SK-N-SH (cell line): ENCODE measurements around the gene ZNF446.

ENCODE experiments used
- EP300 ChIP-seq, 2 experiments: IDR thresholded peaks; 2 replicates each; pipeline versions ENCODE4 v1.4.0 to v1.6.1; 2012; ENCODE audit warnings: borderline replicate concordance in 1 of 2, low read depth in 1 of 2, low read length in 1 of 2
- EZH2phosphoT487 ChIP-seq: fragments of 200-600 bp; sonication (generic); IDR thresholded peaks from 2 replicates; pipeline ENCODE4 v1.6.1; 2017; ENCODE audit warnings: low read depth, mixed run types, mild to moderate bottlenecking, antibody characterized with exemption, moderate library complexity, borderline replicate concordance
- GABPA ChIP-seq: IDR thresholded peaks from 2 replicates; pipeline ENCODE4 v1.4.0; 2012; ENCODE audit warnings: low read depth, mild to moderate bottlenecking
- GATA2 ChIP-seq: sonication (generic); formaldehyde crosslinking; IDR thresholded peaks from 2 replicates; pipeline ENCODE4 v1.5.0; 2020; ENCODE audit warnings: mild to moderate bottlenecking, missing genetic modification reagents
- MAX ChIP-seq: IDR thresholded peaks from 2 replicates; pipeline ENCODE4 v1.4.0; 2012; ENCODE audit warnings: low read depth
- POLR2AphosphoS5 ChIP-seq: IDR thresholded peaks from 2 replicates; pipeline ENCODE4 v1.6.1; 2012; ENCODE audit warnings: low read depth, low read length
- RAD21 ChIP-seq: IDR thresholded peaks from 2 replicates; pipeline ENCODE4 v1.6.1; 2012; ENCODE audit warnings: mild to moderate bottlenecking, low read length
- SMC3 ChIP-seq: IDR thresholded peaks from 2 replicates; pipeline ENCODE4 v1.6.1; 2012; ENCODE audit warnings: low read depth, low read length, improper control_type of control experiment
- TCF12 ChIP-seq: IDR thresholded peaks from 2 replicates; pipeline ENCODE4 v1.4.0; 2012
- USF1 ChIP-seq: IDR thresholded peaks from 2 replicates; pipeline ENCODE4 v1.4.0; 2012; ENCODE audit warnings: low read depth, borderline replicate concordance
- USF2 ChIP-seq: fragments of 150-350 bp; IDR thresholded peaks from 2 replicates; pipeline ENCODE4 v1.6.1; 2017; ENCODE audit warnings: antibody characterized with exemption, low read length, low read depth, borderline replicate concordance
- YY1 ChIP-seq: IDR thresholded peaks from 2 replicates; pipeline ENCODE4 v1.4.0; 2012; ENCODE audit warnings: low read depth, mild to moderate bottlenecking
- TF ChIP-seq, protein P1 (sequence below): fragments of 200-600 bp; sonication (generic); IDR thresholded peaks from 2 replicates; pipeline ENCODE4 v1.6.1; 2017; ENCODE audit warnings: antibody characterized with exemption, mild to moderate bottlenecking, moderate library complexity
- TF ChIP-seq, protein P2 (sequence below): IDR thresholded peaks from 2 replicates; pipeline ENCODE4 v1.6.1; 2012; ENCODE audit warnings: mild to moderate bottlenecking, low read depth, low read length, moderate library complexity

DNA sequence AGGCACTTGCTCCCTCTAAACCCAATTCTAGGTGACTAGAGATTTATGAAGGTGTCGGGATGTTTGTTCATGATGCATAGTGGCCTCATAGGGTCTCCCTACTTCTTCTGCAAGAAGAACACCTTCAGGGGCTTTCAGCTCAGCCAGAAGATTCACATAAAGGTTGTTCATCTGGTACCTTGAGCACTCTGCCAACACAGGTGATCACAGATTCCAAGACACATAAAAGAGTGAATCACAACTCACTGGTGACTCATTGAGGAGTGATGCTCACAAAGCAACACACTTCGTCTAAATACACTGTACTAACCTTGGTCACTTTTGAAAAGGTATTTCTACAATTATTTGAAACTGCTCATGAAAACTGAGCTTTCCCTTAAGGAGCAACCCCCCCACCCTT, 16.1 kb upstream of the ZNF446 start:
- TF ChIP-seq, protein P1, sequence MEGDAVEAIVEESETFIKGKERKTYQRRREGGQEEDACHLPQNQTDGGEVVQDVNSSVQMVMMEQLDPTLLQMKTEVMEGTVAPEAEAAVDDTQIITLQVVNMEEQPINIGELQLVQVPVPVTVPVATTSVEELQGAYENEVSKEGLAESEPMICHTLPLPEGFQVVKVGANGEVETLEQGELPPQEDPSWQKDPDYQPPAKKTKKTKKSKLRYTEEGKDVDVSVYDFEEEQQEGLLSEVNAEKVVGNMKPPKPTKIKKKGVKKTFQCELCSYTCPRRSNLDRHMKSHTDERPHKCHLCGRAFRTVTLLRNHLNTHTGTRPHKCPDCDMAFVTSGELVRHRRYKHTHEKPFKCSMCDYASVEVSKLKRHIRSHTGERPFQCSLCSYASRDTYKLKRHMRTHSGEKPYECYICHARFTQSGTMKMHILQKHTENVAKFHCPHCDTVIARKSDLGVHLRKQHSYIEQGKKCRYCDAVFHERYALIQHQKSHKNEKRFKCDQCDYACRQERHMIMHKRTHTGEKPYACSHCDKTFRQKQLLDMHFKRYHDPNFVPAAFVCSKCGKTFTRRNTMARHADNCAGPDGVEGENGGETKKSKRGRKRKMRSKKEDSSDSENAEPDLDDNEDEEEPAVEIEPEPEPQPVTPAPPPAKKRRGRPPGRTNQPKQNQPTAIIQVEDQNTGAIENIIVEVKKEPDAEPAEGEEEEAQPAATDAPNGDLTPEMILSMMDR = no peak
- TF ChIP-seq, protein P2, sequence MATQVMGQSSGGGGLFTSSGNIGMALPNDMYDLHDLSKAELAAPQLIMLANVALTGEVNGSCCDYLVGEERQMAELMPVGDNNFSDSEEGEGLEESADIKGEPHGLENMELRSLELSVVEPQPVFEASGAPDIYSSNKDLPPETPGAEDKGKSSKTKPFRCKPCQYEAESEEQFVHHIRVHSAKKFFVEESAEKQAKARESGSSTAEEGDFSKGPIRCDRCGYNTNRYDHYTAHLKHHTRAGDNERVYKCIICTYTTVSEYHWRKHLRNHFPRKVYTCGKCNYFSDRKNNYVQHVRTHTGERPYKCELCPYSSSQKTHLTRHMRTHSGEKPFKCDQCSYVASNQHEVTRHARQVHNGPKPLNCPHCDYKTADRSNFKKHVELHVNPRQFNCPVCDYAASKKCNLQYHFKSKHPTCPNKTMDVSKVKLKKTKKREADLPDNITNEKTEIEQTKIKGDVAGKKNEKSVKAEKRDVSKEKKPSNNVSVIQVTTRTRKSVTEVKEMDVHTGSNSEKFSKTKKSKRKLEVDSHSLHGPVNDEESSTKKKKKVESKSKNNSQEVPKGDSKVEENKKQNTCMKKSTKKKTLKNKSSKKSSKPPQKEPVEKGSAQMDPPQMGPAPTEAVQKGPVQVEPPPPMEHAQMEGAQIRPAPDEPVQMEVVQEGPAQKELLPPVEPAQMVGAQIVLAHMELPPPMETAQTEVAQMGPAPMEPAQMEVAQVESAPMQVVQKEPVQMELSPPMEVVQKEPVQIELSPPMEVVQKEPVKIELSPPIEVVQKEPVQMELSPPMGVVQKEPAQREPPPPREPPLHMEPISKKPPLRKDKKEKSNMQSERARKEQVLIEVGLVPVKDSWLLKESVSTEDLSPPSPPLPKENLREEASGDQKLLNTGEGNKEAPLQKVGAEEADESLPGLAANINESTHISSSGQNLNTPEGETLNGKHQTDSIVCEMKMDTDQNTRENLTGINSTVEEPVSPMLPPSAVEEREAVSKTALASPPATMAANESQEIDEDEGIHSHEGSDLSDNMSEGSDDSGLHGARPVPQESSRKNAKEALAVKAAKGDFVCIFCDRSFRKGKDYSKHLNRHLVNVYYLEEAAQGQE = no peak
- TF ChIP-seq GABPA (no peak), USF2 (no peak), POLR2AphosphoS5 (no peak), GATA2 (CRISPR knock-in tag) (no peak), RAD21 (no peak), TCF12 (no peak), MAX (no peak), SMC3 (no peak), EZH2phosphoT487 (no peak), YY1 (no peak), EP300 (IDR thresholded peaks at IDR 0.05; ENCODE audit: borderline replicate concordance in 1 of 2, low read depth in 1 of 2, low read length in 1 of 2) (no peak), USF1 (no peak)
